GM19239 (cell line): ENCODE measurements around the gene TSHZ2.

Source experiments
- DNase-seq: peaks from one replicate; pipeline ENCODE4 v3.0.0; 2011; ENCODE audit warnings: low spot score; ENCODE audit not compliant: insufficient read length
- FAIRE-seq: peaks from 2 replicates; lab custom pipeline; 2011; peaks lifted over from hg19 to GRCh38; lab: Jason Lieb, UNC

Gene TSHZ2

DNA sequence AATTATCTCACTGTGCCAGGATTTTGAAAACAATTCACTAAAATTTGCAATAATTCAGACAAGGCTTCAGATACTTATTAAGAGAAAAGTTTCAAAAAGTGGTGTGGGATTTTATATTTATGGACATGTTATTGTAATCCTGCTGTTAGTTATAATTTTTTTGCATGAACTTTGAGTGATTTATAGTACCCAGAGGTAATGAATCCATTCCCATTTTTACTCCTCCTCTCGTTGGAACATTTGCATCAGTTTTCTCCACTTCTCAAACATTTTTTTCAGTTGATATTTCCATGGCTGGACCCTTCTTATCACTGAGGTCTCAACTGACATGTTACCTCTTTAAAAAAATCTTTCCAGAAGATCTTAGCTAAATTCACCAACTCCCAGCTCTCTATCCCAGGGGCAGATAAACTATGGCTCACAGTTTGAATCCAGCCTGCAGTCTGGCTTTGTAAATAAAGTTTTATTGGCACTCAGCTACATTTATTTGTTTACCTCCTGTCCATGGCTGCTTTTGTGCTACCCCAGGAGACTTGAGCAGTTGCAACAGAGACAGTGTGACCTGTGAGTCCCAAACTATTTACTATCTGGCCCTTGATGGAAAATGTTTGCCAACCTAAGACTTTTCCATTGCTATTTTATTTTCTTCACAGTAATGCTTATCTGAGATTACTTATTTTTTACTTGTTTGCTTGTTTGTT, 83.4 kb downstream of the TSHZ2 start:
- DNase-seq (no peak), FAIRE-seq (no peak)

DNA sequence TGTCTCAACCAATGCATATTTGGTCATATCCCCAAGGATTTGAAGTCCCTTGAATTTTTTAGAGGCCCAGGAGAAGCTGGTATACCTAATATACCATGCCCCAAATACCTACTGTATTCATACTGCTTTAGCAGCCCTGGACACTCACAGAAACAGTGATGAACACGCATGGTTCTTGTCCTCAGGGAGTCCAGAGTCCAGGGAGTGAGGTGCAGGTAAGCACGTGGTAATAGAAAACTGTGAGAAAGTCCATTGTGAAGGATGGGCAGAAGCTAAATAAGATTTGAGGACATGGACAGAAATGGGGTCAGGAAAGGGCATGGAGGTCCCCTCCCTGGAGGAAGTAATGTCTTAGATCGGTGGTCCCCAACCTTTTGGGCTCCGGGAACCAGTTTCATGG, 85.4 kb downstream of the TSHZ2 start:
- FAIRE-seq (no peak), DNase-seq (no peak)

- FAIRE-seq: no peak
- DNase-seq: no peak
Measured at GRCh38 chr20:53059848-53060247, 87.7 kb downstream of the TSHZ2 start.

GRCh38 chr20:53061192-53062108, 89.3 kb downstream of the TSHZ2 start:
- DNase-seq: no peak
- FAIRE-seq: no peak

DNA sequence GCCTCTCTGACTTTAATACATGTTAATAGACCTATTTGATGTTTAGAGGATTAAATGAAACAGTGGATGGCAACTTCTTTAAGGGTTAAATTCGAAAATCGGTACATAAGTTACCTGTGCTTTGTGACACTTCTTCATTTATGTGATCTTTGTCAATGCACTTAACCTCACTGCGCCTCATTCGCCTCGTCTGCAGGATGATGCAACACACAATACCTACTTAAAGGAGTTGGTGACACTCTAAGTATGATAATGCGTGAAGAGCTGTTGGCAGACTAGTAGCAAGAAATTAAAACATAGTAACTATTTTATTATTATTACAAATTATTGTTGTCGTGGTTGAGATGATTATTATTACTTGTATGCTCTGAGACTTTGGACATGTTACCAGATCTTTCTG, 92.8 kb downstream of the TSHZ2 start:
- DNase-seq (no peak), FAIRE-seq (no peak)

- no peak for DNase-seq
- FAIRE-seq: no peak
Measured at GRCh38 chr20:53068241-53068640, 96.1 kb downstream of the TSHZ2 start.

DNA sequence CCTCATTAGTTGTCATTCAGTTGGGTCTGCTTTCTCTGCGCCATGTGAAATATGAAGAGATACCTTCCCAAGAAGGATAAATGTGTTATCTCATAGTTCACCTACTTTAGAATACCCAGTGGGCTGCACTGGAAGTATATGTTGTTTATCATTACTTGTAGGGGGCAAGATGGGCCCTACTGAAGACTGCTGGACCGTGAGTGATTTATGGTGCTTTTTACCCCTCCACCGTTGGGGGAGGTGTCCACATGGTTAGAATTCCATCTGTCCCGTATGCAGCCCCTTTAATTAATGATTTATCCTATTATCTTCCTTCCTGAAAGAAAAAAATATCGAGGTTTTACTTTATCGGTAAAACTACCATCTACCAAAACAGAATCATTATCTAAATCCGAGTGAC, 97.0 kb downstream of the TSHZ2 start:
- no peak for FAIRE-seq
- DNase-seq: no peak

DNA sequence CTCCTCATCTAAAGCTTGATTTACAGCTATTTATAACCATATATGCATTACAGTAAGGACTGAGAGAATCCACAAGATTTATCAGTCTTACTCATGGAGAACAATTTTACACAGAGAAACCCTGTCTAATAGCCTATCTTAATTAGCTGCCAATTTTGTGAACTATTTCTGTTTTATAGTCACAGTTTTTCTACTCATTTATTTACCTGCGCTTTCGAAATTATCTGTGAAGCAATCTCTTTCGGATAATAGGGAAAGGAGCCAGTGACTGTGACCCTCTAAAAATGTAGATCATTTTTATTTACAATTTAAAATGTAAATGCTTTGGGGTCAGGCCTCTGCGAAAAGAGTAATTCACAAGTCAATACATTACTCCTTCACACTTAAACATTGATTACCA, 98.1 kb downstream of the TSHZ2 start:
- no peak for DNase-seq
- FAIRE-seq: no peak

GRCh38 chr20:53070706-53071392, 98.7 kb downstream of the TSHZ2 start:
- FAIRE-seq: no peak

GRCh38 chr20:53071833-53072232, 99.7 kb downstream of the TSHZ2 start:
- no peak for FAIRE-seq
- no peak for DNase-seq

More at GRCh38 chr20:53070706-53071392, 98.7 kb downstream of the TSHZ2 start:
- DNase-seq: no peak

DNA sequence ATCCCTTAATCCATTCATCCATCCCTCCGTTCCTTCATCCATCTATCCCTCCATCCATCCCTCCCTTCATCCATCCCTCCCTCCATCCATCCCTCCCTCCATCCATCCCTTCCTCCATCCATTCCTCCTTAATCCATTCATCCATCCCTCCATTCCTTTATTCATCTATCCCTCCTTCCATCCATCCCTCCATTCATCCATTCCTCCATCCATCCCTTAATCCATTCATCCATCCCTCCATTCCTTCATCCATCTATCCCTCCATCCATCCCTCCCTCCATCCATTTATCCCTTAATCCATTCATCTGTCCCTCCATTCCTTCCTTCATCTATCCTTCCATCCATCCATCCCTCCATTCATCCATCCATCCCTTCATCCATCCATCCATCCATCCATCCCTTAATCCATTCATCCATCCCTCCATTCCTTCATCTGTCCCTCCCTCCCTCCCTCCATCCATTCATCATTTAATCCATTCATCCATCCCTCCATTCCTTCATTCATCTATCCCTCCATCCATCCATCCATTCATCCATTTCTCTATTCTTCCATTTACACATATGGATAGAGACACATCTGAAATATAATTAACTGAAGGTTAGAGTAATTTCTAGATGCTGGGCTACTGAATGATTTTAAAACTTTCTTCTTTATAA, 100.9 kb downstream of the TSHZ2 start:
- DNase-seq (no peak), FAIRE-seq (no peak)

DNA sequence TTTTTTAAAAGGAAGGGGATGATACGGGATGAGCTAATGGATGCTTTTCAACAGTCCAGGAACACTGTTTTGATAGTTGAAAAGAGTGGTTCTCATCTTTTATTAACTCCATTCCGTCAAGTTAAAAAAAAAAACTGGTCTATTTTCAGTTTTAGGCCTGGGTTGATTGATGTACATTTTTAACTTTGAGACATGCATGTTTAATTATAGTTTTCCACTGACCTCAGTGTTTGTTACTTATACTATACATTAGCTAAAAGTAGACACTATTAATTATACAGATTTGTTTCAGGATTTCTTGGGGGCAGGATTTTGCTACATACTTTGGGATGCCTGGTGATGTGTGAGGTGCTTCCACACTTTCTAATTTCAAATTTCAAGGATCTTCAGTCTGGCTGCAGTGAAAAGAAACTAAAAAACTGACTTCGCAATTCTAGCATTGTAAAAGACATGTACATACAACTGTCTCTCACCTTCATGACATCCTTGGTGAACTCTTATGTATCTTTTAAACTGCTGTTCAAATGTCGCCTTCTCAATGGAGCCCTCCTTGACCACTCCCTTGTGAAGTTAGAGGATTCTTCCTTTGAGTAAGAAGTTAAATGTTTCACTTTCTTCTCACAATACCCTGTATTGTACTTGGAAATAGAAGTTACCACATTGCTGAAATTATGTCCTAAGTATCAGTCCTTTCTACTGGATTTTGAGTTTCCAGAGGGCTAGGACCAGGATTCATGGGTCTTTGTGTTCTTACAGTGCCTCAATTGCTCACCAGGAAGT, 101.7 kb downstream of the TSHZ2 start:
- DNase-seq (no peak), FAIRE-seq (no peak)

DNA sequence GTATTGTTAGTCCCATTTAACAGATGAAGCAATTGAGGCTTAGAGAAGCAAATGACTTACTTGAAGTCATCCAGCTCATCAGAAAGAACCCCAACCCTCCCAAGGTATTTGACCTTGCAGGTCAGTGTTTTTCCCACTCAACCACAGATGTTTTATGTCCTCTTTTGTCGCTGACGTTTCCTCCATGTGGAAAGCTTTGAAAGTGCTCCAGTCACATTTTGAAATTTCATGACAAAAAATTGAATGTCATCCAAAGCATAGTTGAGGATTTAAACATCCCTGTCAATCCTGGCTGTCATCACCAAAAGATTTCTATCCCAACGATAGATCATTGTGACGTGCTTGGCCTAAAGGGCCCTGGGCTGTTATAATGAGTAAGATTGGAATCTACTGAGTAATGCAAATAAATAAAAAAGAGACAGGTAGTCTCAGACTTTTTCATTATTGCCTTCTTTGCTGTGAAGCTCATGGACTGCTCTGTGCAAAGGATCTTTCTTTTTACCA, 102.7 kb downstream of the TSHZ2 start:
- FAIRE-seq: no peak
- DNase-seq: no peak

DNA sequence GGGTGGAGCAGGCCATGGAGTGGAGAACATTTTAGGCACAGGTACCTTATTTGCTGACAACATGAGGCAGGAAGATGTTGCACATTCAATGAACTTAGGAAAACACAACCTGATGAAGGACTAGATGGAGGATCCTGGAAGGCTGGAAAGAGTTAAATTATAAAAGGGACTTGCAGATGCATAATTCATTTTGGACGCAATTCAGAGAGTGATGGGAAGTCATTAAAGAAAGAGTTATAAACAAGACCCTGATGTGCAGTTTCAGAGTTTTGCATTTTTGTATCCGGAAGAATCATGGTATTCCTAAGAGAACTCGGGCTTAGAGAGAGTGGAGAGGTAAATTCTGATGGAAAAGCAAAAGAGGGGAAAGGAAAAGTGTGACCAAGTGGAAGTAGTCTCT, 104.5 kb downstream of the TSHZ2 start:
- DNase-seq (no peak), FAIRE-seq (no peak)

- DNase-seq: no peak
- no peak for FAIRE-seq
Measured at GRCh38 chr20:53077373-53078205, 105.4 kb downstream of the TSHZ2 start.

- no peak for DNase-seq
- no peak for FAIRE-seq
Measured at GRCh38 chr20:53078761-53079160, 106.6 kb downstream of the TSHZ2 start.

GRCh38 chr20:53079261-53079691, 107.1 kb downstream of the TSHZ2 start:
- DNase-seq: no peak

DNA sequence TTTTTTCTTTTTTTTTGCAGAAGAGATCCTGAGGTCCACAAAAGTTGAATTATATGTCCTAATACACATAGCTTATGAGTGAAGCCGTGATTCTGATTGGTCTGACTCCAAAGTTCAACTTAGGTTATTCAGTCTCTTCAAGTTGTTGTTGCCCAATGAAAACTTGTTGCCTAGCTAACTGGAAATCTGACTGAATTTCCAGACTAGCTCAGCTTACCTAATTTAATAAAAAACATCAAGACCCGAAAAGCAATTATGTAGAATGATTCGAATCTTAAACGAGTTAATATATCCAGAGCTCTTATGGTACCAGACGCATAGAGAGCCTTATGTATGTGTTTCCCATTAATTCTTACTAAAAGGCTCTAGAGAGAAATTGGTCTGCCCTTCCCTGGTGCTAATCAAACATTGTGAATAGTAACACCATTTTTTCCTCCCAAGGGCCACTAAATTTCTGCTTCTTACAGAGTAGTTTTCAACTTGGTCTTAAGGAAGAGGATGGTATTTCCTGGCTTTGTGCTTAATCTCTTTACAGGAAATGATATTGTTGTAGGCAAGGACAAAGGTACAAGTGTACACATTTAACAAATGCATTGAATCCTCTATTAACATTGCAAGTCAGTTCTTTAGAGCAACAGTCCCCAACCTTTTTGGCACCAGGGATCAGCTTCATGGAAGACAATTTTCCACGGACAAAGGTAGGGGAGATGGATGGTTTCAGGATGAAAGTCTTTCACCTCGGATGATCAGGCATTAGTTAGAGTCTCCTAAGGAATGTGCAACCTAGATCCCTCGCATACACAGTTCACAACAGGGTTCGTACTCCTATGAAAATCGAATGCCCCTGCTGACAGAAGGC, 107.9 kb downstream of the TSHZ2 start:
- DNase-seq (no peak), FAIRE-seq (no peak)

More at GRCh38 chr20:53079261-53079691, 107.1 kb downstream of the TSHZ2 start:
- FAIRE-seq: no peak
